Measurements from ENCODE around the gene TSPAN10. TPM values are rescaled to one million over a fixed set of nuclear protein-coding genes. Genes with fewer than 3 reads are reported as not detected.
A peak's percentile ranks its signal among the peaks of the same experiment; 100 is the strongest.
"Not testable (repeated sequence)": the region's sequence is repeated elsewhere in the genome, so short reads cannot be mapped to it uniquely, and the experiment has no call there.

The TSPAN10 gene
- polyA plus RNA-seq, 4 donors: 2.0 to 6.9 (median 2.2) TPM

DNA sequence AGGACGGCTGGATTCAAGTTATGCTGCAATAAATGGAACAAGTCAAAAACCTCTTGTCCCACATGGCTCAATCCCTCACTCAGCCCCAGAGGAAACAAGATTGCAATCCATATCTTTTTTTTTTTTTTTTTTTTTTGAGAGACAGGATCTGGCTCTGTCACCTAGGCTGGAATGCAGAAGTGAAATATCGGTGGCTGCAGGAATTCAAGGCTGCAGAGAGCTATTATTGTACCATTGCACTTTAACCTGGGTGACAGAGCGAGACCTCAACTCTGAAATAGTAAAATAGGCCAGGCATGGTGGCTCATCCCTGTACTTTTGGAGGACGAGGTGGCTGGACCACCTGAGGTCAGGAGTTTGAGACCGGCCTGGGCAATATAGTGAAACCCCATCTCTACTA is 22.0 kb downstream of the TSPAN10 start:
- no peak for DNase-seq (ENCODE audit: low read depth in 4 of 4, low spot score in 3 of 4)

DNA sequence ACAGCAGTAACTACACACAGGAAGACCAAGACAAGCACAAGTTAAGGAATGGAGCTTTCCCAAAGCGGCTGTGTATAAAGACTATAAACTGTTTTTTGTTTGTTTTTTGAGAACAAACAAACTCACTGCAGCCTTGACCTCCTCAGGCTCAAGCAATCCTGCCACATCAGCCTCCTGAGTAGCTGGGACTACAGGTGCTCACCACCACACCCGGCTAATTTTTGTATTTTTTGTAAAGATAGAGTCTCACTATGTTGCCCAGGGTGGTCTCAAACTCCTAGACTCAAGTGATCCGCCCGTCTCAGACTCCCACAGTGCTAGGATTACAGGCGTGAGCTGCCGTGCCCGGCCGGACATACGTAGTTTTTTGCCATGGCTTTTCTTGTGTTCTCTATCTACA is 23.4 kb downstream of the TSPAN10 start:
- DNase-seq (ENCODE audit: low read depth in 4 of 4, low spot score in 3 of 4): no peak

DNA sequence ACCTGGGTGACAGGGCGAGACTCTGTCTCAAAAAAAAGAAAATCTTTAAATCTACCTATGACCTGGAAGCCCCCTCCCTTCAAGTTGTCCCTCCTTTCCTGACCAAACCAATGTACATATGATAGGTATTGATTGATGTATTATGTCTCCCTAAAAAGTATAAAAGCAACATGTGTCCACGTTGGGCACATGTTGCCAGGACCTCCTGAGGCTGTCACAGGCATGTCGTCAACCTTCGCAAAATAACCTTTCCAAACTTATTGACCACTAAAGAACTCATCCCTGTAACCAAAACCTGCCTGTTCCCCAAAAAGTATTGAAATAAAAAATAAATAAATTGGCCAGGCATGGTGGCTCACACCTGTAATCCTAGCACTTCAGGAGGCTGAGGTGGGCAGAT is 25.0 kb downstream of the TSPAN10 start:
- DNase-seq (ENCODE audit: low read depth in 4 of 4, low spot score in 3 of 4): no peak

DNA sequence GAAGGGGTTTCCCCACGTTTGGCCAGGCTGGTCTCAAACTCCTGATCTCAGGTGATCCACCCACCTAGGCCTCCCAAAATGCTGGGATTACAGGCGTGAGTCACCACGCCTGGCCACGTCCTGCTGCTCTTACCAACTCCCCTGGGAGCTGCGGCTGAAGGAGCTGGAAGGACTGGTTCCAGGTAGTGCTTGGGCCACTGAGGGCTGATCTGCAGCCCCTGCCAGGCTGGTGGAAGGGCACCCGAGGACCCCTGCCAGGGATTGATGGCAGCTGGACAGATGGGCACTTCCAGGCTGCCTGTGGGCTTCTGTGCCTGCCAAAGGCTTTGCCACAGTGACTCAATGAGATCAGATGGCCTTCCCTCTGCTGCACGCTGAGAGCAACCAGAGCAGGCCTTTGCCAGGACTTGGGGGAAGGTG is 27.1 kb downstream of the TSPAN10 start:
- DNase-seq (ENCODE audit: low read depth in 4 of 4, low spot score in 3 of 4): no peak

DNA sequence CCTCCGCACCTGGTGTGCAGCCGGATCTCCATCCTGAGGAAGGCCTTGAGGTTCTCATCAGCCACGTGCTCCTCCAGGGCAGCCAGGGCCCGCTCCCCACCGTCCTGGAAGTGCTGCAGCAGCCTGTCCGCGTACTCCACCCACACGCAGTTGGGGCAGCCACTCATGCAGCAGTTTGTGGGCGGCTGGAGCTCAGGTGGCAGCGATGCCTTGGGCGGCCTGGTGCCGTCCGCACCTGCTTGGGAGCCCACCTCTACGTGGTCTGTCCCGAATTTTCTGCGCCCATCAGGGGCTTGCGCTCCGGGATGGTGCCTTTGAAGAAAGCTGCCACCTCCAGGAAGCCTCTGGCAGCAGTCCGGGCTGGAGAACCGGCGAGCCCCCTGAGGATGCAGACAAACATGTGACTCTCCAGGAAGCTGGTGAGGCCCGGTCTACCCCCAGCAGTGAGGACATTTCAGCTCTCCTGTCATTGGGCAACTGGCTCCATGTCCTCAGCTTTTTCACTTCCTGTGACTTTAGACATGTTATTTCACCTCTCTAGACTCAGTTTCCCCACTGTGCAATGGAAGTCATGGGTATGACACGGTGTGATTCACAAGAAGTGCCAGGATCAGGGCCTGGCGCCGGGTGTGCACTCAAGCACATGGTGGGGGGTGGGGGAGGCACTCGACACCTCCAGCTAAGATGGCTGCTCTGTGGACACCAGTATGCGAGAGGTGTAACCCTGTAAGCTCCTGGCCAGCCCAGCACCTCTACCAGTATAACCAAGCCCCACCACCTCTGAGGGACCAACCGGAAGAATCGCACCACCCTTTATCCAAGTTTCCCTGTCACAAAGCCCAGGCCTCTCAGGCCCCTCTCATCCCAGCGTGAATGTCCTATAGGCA is 28.5 kb downstream of the TSPAN10 start:
- DNase-seq (ENCODE audit: low read depth in 4 of 4, low spot score in 3 of 4): no peak

- no peak for DNase-seq (ENCODE audit: low read depth in 4 of 4, low spot score in 3 of 4)
These were observed 29.0 kb downstream of the TSPAN10 start for GRCh38 chr17:81666092-81666341.

DNA sequence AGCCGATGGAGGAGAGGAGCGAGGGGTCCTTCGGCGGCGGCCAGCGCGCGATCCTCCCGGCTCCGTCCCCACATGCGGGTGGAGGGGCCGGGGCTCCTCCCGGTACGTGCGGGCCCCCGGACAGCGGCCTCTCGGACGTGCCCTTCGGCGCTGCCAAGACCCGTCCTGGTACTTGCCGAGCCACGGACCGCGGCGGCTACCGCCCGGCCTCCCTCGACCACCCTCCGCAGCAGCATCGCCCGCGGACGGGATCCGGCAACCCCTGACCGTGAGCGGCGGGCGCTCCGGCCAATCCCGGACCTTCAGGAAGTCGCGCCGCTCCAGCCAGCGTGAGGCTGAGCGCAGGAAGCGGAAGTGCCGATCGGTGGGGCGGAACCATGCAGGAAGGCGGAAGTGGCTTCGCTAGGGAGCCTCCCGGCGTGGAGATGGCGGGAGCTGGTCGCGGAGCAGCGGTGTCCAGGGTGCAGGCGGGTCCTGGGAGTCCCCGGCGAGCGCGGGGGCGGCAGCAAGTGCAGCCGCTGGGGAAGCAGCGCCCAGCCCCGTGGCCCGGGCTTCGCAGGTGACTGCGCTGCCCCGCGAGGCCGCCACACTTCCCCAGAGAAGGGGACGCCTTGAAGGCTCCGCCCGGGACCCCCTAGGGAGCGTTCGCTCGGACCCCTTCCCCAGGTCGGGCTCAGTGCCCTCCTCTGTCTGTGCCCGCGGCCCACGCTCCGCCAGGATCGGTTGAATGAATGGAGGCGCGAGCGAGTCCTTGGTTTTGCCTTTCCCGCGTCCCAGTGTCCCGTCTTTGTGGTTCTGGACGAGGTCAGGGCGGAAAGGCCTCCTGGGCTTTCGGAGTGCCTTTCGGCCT is 29.6 kb downstream of the TSPAN10 start, which contains the start of the genes CCDC137 and OXLD1:
Gene CCDC137, plus strand, starts transcription at position 396 of the 850 bp plus-strand sequence. Its CDS starts 30 bp downstream, at position 426.
Gene OXLD1, minus strand, starts transcription at position 264 of the 850 bp plus-strand sequence. Its CDS starts 28 bp downstream, at position 236.
- DNase-seq (ENCODE audit: low read depth in 4 of 4, low spot score in 3 of 4): peak; percentile 83 to 93 (median 86)

DNA sequence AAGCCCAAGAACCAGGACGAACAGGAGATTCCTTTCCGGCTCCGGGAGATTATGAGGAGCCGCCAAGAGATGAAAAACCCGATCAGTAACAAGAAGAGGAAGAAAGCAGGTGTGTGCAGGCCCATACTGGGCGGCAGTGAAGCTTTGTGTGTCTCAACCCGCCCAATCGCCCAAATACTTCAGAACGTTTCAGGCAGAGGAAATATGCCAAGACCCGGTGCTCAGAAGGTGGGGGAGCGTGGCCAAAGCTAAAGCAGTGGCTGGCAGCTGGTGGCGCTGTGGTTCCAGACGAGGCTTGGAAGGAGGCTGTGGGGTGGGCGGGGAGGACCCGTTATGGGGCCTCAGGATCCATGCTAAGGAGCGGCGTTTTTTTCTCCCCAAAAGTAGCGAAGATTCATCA is 30.8 kb downstream of the TSPAN10 start:
- no peak for DNase-seq (ENCODE audit: low read depth in 4 of 4, low spot score in 3 of 4)

- no peak for DNase-seq (ENCODE audit: low read depth in 4 of 4, low spot score in 3 of 4)
These were observed 35.5 kb downstream of the TSPAN10 start for GRCh38 chr17:81672504-81672903.

DNA sequence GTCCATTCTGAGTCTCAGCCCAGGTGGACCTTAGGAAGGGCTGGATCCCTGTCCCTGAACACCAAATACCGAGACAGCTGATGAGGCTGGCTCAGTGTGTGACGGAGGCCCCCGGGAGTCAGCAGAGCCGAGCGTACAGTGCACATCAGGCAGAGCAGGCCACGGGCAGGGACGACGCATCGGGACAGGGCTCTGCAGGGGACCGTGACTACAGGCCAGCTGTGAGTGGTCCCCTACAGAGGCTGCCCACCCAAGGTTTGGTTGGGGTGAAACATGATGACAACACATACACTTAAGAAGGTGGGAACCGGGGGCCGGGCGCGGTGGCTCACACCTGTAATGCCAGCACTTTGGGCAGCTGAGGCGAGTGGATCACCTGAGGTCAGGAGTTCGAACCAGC is 36.0 kb downstream of the TSPAN10 start:
- DNase-seq (ENCODE audit: low read depth in 4 of 4, low spot score in 3 of 4): no peak

GRCh38 chr17:81673561-81674258 is 36.7 kb downstream of the TSPAN10 start:
- no peak for DNase-seq (ENCODE audit: low read depth in 4 of 4, low spot score in 3 of 4)

- DNase-seq (ENCODE audit: low read depth in 4 of 4, low spot score in 3 of 4): not testable (repeated sequence)
These were observed 38.7 kb downstream of the TSPAN10 start for GRCh38 chr17:81675515-81676221.

- DNase-seq (ENCODE audit: low read depth in 4 of 4, low spot score in 3 of 4): no peak
These were observed 39.9 kb downstream of the TSPAN10 start for GRCh38 chr17:81676906-81677305.

GRCh38 chr17:81680150-81680549 is 43.2 kb downstream of the TSPAN10 start:
- no peak for DNase-seq (ENCODE audit: low read depth in 4 of 4, low spot score in 3 of 4)

DNA sequence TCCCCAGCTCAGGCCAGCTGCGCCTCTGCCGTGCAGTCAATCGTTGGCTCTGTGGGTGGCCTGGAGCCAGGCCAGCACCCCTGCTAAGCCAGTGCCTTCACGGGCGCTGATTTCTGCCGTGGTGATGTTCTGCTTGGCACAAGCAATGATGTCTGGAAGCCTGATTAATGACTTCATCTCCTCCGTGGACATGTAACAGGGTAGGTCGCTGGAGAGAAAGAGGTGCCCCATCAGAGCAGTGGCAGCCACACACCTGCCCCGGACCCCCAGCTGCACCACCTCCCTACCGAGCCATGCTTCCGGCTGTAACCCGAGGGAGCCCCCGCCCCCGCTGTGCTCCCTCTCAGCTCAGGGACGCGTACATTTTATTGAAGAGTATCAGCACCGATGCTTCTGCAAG is 44.7 kb downstream of the TSPAN10 start:
- no peak for DNase-seq (ENCODE audit: low read depth in 4 of 4, low spot score in 3 of 4)

DNA sequence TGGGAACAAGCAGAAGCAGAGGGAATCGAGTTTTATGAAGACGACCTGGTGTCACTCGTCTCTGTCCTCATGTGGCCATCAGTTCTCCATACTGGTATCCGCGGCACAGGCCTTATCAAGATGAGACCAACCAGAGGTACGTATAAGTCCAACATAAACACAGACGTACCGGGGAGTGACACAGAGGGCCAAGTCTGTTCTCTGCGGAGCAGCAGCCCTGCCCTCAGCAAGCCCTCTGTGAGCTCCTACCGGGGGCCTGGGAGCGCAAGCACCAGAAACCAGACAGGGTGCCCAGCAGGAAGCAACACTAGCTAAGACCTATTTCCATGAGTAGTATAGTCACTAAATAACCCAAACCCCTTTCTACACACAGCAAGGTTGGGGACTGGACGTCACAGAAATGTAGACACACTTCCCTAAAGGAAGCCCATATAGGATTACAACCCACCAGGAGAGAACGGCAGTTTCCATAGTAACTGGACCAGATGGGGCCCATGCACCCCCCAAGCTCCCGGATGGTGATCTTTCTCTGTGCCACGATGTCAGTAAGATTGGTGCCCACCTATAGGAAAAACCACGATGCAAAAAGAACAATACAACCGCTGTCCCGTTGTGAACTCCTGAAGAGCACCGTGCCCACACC is 45.7 kb downstream of the TSPAN10 start:
- DNase-seq (ENCODE audit: low read depth in 4 of 4, low spot score in 3 of 4): no peak

DNA sequence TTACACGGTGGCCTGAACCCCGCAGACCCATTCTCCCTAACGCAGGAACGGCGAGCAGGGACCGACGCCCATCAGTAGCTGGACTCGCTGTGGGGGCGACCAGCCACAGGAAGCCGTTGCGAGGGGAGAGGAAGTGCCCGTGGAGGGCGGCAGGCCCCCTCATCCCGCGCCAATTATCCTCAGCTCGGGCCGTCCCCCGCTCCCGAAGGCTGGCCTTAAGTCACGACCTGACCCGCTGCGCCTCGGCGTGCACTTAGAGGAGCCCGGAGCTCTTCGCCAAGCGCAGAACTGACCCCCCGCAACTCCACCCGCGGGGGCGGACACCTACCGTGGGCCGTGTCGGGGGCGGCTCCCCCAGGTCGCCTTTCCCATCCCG is 46.2 kb downstream of the TSPAN10 start:
- DNase-seq (ENCODE audit: low read depth in 4 of 4, low spot score in 3 of 4): no peak

DNA sequence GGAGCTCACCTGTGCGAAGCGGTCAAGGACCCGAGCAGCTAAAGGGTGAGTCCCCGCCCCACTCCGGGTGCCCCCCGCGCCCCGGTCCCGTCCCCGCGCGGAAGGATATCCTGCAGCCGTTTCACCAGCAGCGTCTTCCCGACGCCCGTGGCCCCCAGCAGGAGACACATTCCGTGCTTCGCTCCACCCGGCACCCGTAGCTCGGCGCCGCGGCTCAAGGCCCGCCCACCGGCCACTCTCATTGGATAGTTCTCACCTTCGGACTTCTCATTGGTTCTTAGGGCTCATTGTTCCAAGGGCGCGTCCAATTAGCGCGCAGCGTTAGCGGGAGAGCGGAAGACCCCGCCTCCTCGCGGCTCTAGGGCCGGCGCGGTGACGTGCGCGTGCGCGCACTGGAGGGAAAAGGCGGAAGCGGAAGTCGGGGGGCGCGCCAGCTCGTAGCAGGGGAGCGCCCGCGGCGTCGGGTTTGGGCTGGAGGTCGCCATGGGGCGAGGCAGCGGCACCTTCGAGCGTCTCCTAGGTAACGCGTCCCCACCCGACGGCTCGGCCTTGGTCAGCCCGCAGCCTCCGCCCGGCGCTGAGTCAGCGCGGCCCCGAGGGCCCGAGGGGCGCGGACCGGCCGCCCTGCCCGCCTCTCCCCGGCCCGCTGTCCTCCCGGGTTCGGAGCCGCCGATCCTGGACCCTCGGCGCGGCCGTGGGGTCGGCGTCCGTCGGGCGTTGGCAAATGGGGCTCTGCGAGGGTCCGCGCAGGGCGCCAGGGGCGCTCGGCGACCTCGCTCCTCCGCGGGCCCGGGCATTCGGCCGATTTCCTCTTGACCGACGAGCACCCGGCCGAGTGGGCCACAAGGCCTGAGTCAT is 46.8 kb downstream of the TSPAN10 start, which contains the start of the genes ARL16 and HGS:
Gene ARL16, minus strand, starts transcription at position 214 of the 858 bp plus-strand sequence. Its CDS starts 44 bp downstream, at position 170.
Gene HGS, plus strand, starts transcription at position 428 of the 858 bp plus-strand sequence. Its CDS starts 56 bp downstream, at position 484.
- peak; percentile 96 to 98 (median 98) for DNase-seq (ENCODE audit: low read depth in 4 of 4, low spot score in 3 of 4)

- DNase-seq (ENCODE audit: low read depth in 4 of 4, low spot score in 3 of 4): no peak
These were observed 47.5 kb downstream of the TSPAN10 start for GRCh38 chr17:81684442-81684911.
